Neuronal stem cell (in vitro differentiated cells): ENCODE measurements around the gene MARVELD2.

Experiments used
- DNase-seq: peaks from one replicate; pipeline ENCODE4 v3.0.0-alpha.2; 2013; ENCODE audit warnings: low spot score
- H2AFZ ChIP-seq: one replicate; pipeline ENCODE4 v1.6.1; 2013; ENCODE audit warnings: mild to moderate bottlenecking, low read length, inconsistent platforms
- H2AK5ac ChIP-seq: 2 replicates; pipeline ENCODE4 v1.6.1; 2013; ENCODE audit warnings: low read depth, mild to moderate bottlenecking, inconsistent platforms, low read length, moderate library complexity, mixed read lengths
- H2BK120ac ChIP-seq: 2 replicates; pipeline ENCODE4 v1.6.1; 2013; ENCODE audit warnings: low read depth, mild to moderate bottlenecking, inconsistent platforms, low read length, moderate library complexity, mixed read lengths
- H2BK12ac ChIP-seq: one replicate; pipeline ENCODE4 v1.6.1; 2013; ENCODE audit warnings: low read length, inconsistent platforms
- H2BK15ac ChIP-seq: 2 replicates; pipeline ENCODE4 v1.6.1; 2013; ENCODE audit warnings: mild to moderate bottlenecking, low read length, inconsistent platforms, mixed read lengths
- H2BK5ac ChIP-seq: one replicate; pipeline ENCODE4 v1.6.1; 2013; ENCODE audit warnings: inconsistent platforms, mild to moderate bottlenecking, low read length, moderate library complexity
- H3K14ac ChIP-seq: one replicate; pipeline ENCODE4 v1.6.1; 2013; ENCODE audit warnings: low read length, inconsistent platforms
- H3K18ac ChIP-seq: 2 replicates; pipeline ENCODE4 v1.6.1; 2013; ENCODE audit warnings: low read length, inconsistent platforms
- H3K23ac ChIP-seq: 2 replicates; pipeline ENCODE4 v1.6.1; 2013; ENCODE audit warnings: low read depth, mild to moderate bottlenecking, mixed read lengths, low read length, inconsistent platforms; ENCODE audit not compliant: poor library complexity
- H3K27ac ChIP-seq: replicated peaks from 3 replicates; pipeline ENCODE4 v1.5.1; 2013; ENCODE audit warnings: low read length, inconsistent platforms
- H3K27me3 ChIP-seq, 3 experiments: 2 replicates each; pipeline ENCODE4 v1.6.1; 2013; ENCODE audit warnings: low read length in 3 of 3, mild to moderate bottlenecking in 2 of 3, inconsistent platforms in 1 of 3, low read depth in 1 of 3, mixed read lengths in 1 of 3, moderate library complexity in 1 of 3; ENCODE audit not compliant: control insufficient read depth in 3 of 3, insufficient read depth in 3 of 3
- H3K36me3 ChIP-seq, 2 donors: replicated peaks in 1 of 2; 2 replicates each; pipeline ENCODE4 v1.6.1; 2013; ENCODE audit warnings: low read length in 2 of 2; ENCODE audit not compliant: control insufficient read depth in 2 of 2, insufficient read depth in 2 of 2
- H3K4ac ChIP-seq: 2 replicates; pipeline ENCODE4 v1.6.1; 2013; ENCODE audit warnings: inconsistent platforms, mild to moderate bottlenecking, low read length, moderate library complexity
- H3K4me1 ChIP-seq, 2 donors: 1 replicate in 1 of 2; 2 replicates in 1 of 2; pipeline ENCODE4 v1.6.1; 2013; ENCODE audit warnings: low read length in 2 of 2, low read depth in 1 of 2; ENCODE audit not compliant: control insufficient read depth in 2 of 2, insufficient read depth in 1 of 2
- H3K4me2 ChIP-seq: one replicate; pipeline ENCODE4 v1.6.1; 2013; ENCODE audit warnings: mild to moderate bottlenecking, low read length, inconsistent platforms; ENCODE audit not compliant: insufficient read depth, poor library complexity, severe bottlenecking
- H3K4me3 ChIP-seq, 2 donors: 2 replicates each; pipeline ENCODE4 v1.5.1; 2013; ENCODE audit warnings: low read length in 2 of 2, mild to moderate bottlenecking in 2 of 2, inconsistent platforms in 1 of 2, moderate library complexity in 1 of 2
- H3K79me1 ChIP-seq: one replicate; pipeline ENCODE4 v1.6.1; 2013; ENCODE audit warnings: low read depth, mild to moderate bottlenecking, inconsistent platforms, low read length, moderate library complexity
- H3K9ac ChIP-seq: one replicate; pipeline ENCODE4 v1.6.1; 2013; ENCODE audit warnings: mild to moderate bottlenecking, low read depth, low read length, inconsistent platforms; ENCODE audit not compliant: poor library complexity
- H3K9me3 ChIP-seq, 2 donors: replicated peaks in 1 of 2; 2 replicates each; pipeline versions ENCODE3 to v1.6.1; 2013; ENCODE audit warnings: low read length in 2 of 2, mild to moderate bottlenecking in 2 of 2, inconsistent platforms in 1 of 2, low read depth in 1 of 2, mixed read lengths in 1 of 2, moderate library complexity in 1 of 2; ENCODE audit not compliant: control insufficient read depth in 2 of 2, insufficient read depth in 1 of 2
- H4K8ac ChIP-seq: one replicate; pipeline ENCODE4 v1.6.1; 2013; ENCODE audit warnings: low read depth, mild to moderate bottlenecking, inconsistent platforms, low read length, moderate library complexity
- H4K91ac ChIP-seq: one replicate; pipeline ENCODE4 v1.6.1; 2013; ENCODE audit warnings: low read length, low read depth, mild to moderate bottlenecking, inconsistent platforms; ENCODE audit not compliant: poor library complexity
- WGBS, 2 donors: extraction: QIAGEN DNeasy Blood & Tissue Kit; methylation state at CpG; one replicate each; pipeline ENCODE4 v1.1.7; 2013; ENCODE audit warnings: missing lambda C conversion rate in 2 of 2, mixed read lengths in 1 of 2; ENCODE audit not compliant: insufficient read length in 2 of 2, insufficient replicate concordance in 1 of 2; ENCODE audit errors: extremely low coverage in 2 of 2; 5-methylcytosine and 5-hydroxymethylcytosine counted together

The MARVELD2 gene

GRCh38 chr5:69491027-69491426 is 76.1 kb downstream of the MARVELD2 start:
- Histone ChIP-seq H3K9ac (no peak overlapping the region), H3K9me3 (peaks cover 0 to 4% of the 10 kb centered on the region in 2 donors), H4K91ac (no peak overlapping the region), H2AFZ (no peak overlapping the region), H3K4me1 (peaks cover 0 to 6% of the 10 kb centered on the region in 2 donors), H4K8ac (no peak overlapping the region), H3K4me3 (no peak overlapping the region), H3K18ac (no peak overlapping the region), H2BK12ac (no peak overlapping the region), H3K27me3 (peaks cover 0 to 79% (median 0%) of the 10 kb centered on the region in 3 experiments), H3K36me3 (no peaks in the 10 kb centered on the region), H3K4ac (no peak overlapping the region), H3K23ac (no peak overlapping the region), H2AK5ac (no peak overlapping the region), H3K27ac (no peak overlapping the region), H2BK15ac (no peak overlapping the region), H2BK120ac (no peak overlapping the region), H2BK5ac (no peak overlapping the region), H3K4me2 (no peak overlapping the region), H3K79me1 (peaks cover 4% of the 10 kb centered on the region), H3K14ac (no peak overlapping the region)
- no CpG with 5 or more reads among the region's 2 CpGs for WGBS, 2 donors
- no peak for DNase-seq

DNA sequence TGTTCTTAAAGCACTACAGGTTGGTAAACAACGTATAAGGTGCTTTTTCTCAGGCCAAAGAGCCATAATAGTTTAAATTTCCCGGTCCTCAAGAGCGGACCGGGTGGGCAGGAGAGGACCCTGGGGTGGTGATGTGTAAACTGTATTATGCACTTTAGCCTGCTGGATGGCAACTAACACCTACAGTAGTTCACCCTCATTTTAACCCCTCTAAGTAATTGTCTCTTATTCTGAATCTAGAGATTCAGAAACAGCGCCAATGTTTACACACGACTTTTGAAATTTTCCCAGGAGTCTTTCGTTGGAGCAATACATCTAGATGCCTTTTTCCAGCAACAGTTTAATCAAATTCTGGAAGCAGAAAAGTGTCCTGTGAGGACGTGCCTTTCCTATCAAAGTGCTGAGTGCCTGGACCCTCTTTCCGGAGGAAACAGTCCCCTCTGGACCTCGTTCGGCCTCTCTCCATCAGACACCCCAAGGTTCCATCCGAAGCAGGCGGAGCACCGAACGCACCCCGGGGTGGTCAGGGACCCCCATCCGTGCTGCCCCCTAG is 77.0 kb downstream of the MARVELD2 start:
- no peak overlapping the region for H3K27ac ChIP-seq
- peaks cover 0 to 4% of the 10 kb centered on the region in 2 donors for H3K9me3 ChIP-seq
- peak overlapping the region; percentile 93 for H3K9ac ChIP-seq
- H3K4me2 ChIP-seq: peak overlapping the region; percentile 96
- peaks cover 4% of the 10 kb centered on the region for H3K79me1 ChIP-seq
- no peak overlapping the region for H2BK12ac ChIP-seq
- WGBS, 2 donors: no CpG with 5 or more reads among the region's 17 CpGs
- peaks cover 0 to 78% (median 0%) of the 10 kb centered on the region in 3 experiments for H3K27me3 ChIP-seq
- H3K14ac ChIP-seq: peak overlapping the region; percentile 63
- no peak overlapping the region for H2BK5ac ChIP-seq
- H2BK15ac ChIP-seq: peak overlapping the region; percentile 99
- peak overlapping the region; percentile 55 for H3K4ac ChIP-seq
- peak overlapping the region; percentile 43 for H4K91ac ChIP-seq
- peak overlapping the region; percentile 82 for H4K8ac ChIP-seq
- peak overlapping the region; percentile 61 to 92 for H3K4me3 ChIP-seq
- DNase-seq: no peak
- peaks cover 0 to 6% of the 10 kb centered on the region in 2 donors for H3K4me1 ChIP-seq
- H2AK5ac ChIP-seq: no peak overlapping the region
- H3K23ac ChIP-seq: peak overlapping the region; percentile 37
- H3K36me3 ChIP-seq: no peaks in the 10 kb centered on the region
- peak overlapping the region; percentile 99 for H3K18ac ChIP-seq
- peak overlapping the region; percentile 99 for H2AFZ ChIP-seq
- peak overlapping the region; percentile 74 for H2BK120ac ChIP-seq

DNA sequence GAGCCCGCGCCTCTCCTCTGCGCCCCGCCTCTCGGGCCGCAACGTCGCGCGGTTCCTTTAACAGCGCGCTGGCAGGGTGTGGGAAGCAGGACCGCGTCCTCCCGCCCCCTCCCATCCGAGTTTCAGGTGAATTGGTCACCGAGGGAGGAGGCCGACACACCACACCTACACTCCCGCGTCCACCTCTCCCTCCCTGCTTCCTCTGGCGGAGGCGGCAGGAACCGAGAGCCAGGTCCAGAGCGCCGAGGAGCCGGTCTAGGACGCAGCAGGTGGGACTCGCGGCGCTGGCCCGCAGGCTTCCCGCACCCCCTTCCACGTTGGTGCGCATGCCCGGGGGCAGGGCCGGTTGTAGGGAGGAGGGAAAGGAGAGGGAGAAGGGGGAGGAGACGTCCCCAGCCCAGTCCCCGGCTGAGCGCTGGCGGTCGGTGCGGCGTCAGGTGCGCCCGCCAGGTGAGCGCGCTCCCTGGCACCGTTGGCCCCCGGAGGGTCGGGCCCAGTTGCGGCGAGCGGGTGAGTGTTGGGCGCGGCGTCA is 77.5 kb downstream of the MARVELD2 start, which contains the start of gene OCLN:
OCLN (plus strand) TSS at position 400 of the 532 bp plus-strand sequence. CDS start 11,455 bp downstream, outside the sequence.
- peak; percentile 76 for DNase-seq
- H3K36me3 ChIP-seq: no peaks in the 10 kb centered on the region
- H3K4me2 ChIP-seq: peak within 1 kb of the TSS; percentile 96
- H3K27ac ChIP-seq: peak within 1 kb of the TSS; percentile 39
- peak within 1 kb of the TSS; percentile 76 for H2AK5ac ChIP-seq
- H2BK120ac ChIP-seq: peak within 1 kb of the TSS; percentile 74
- peak within 1 kb of the TSS; percentile 67 for H3K14ac ChIP-seq
- peak within 1 kb of the TSS; percentile 37 for H3K23ac ChIP-seq
- peak within 1 kb of the TSS; percentile 99 for H2BK15ac ChIP-seq
- peak within 1 kb of the TSS; percentile 61 to 92 for H3K4me3 ChIP-seq
- peak within 1 kb of the TSS; percentile 55 for H3K4ac ChIP-seq
- H3K79me1 ChIP-seq: peaks cover 4% of the 10 kb centered on the region
- peaks cover 0 to 80% (median 0%) of the 10 kb centered on the region in 3 experiments for H3K27me3 ChIP-seq
- peaks cover 0 to 6% of the 10 kb centered on the region in 2 donors for H3K4me1 ChIP-seq
- peaks cover 0 to 4% of the 10 kb centered on the region in 2 donors for H3K9me3 ChIP-seq
- H4K8ac ChIP-seq: peak within 1 kb of the TSS; percentile 82
- H4K91ac ChIP-seq: peak within 1 kb of the TSS; percentile 43
- H3K18ac ChIP-seq: peak within 1 kb of the TSS; percentile 99
- no CpG with 5 or more reads among the region's 56 CpGs for WGBS, 2 donors
- peak within 1 kb of the TSS; percentile 93 for H3K9ac ChIP-seq
- peak within 1 kb of the TSS; percentile 90 for H2BK12ac ChIP-seq
- H2AFZ ChIP-seq: peak within 1 kb of the TSS; percentile 99
- no peak within 1 kb of the TSS for H2BK5ac ChIP-seq

GRCh38 chr5:69492923-69493395 is 78.0 kb downstream of the MARVELD2 start:
- H3K27ac ChIP-seq: peak overlapping the region; percentile 39

More at GRCh38 chr5:69492923-69493395, 78.0 kb downstream of the MARVELD2 start:
- Histone ChIP-seq H2BK120ac (no peak overlapping the region), H3K4me2 (peak overlapping the region; percentile 96), H3K4ac (no peak overlapping the region), H3K23ac (peak overlapping the region; percentile 37), H4K91ac (no peak overlapping the region), H2AFZ (peak overlapping the region; percentile 99), H2AK5ac (peak overlapping the region; percentile 76), H2BK12ac (no peak overlapping the region), H2BK15ac (peak overlapping the region; percentile 83), H3K4me1 (peaks cover 0 to 6% of the 10 kb centered on the region in 2 donors), H3K18ac (peak overlapping the region; percentile 93), H2BK5ac (no peak overlapping the region), H3K9ac (peak overlapping the region; percentile 93), H3K14ac (peak overlapping the region; percentile 14), H3K36me3 (no peaks in the 10 kb centered on the region), H3K27me3 (peaks cover 0 to 80% (median 0%) of the 10 kb centered on the region in 3 experiments), H3K9me3 (peaks cover 0 to 4% of the 10 kb centered on the region in 2 donors), H3K79me1 (peaks cover 4% of the 10 kb centered on the region), H4K8ac (peak overlapping the region; percentile 59), H3K4me3 (peak overlapping the region; percentile 61 to 92)
- DNase-seq: peak; percentile 45
- no CpG with 5 or more reads among the region's 42 CpGs for WGBS, 2 donors
